ENCODE results near the gene C22orf15. TPM values are rescaled to one million over a fixed set of nuclear protein-coding genes. Genes with fewer than 3 reads are reported as not detected.

Gene C22orf15
- total and polyA plus RNA-seq, 4 donors = 3.0 to 18.7 (median 10.4) TPM

- no peak for DNase-seq
- Histone ChIP-seq H3K27ac (ENCODE audit: low read depth in 1 of 2, low read length in 1 of 2) (no peak within 1 kb of the TSS), H3K27me3 (ENCODE audit: control insufficient read depth in 3 of 3, insufficient read depth in 3 of 3, low read length in 2 of 3) (no peaks in the 10 kb centered on the region), H3K9me3 (ENCODE audit: control insufficient read depth in 4 of 4, insufficient read depth in 3 of 4, low read length in 3 of 4) (no peaks in the 10 kb centered on the region), H3K9ac (ENCODE audit: insufficient read depth in 1 of 2, low read length in 2 of 2) (no peak within 1 kb of the TSS), H3K4me1 (ENCODE audit: control insufficient read depth in 5 of 5, insufficient read depth in 5 of 5, low read length in 5 of 5) (peaks cover 0 to 16% (median 4%) of the 10 kb centered on the region in 5 donors), H3K36me3 (ENCODE audit: control insufficient read depth in 4 of 4, insufficient read depth in 4 of 4, low read length in 4 of 4) (no peaks in the 10 kb centered on the region), H3K4me3 (no peak within 1 kb of the TSS)
- TF ChIP-seq, protein P1, sequence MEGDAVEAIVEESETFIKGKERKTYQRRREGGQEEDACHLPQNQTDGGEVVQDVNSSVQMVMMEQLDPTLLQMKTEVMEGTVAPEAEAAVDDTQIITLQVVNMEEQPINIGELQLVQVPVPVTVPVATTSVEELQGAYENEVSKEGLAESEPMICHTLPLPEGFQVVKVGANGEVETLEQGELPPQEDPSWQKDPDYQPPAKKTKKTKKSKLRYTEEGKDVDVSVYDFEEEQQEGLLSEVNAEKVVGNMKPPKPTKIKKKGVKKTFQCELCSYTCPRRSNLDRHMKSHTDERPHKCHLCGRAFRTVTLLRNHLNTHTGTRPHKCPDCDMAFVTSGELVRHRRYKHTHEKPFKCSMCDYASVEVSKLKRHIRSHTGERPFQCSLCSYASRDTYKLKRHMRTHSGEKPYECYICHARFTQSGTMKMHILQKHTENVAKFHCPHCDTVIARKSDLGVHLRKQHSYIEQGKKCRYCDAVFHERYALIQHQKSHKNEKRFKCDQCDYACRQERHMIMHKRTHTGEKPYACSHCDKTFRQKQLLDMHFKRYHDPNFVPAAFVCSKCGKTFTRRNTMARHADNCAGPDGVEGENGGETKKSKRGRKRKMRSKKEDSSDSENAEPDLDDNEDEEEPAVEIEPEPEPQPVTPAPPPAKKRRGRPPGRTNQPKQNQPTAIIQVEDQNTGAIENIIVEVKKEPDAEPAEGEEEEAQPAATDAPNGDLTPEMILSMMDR (IDR thresholded peaks at IDR 0.05; ENCODE audit: control extremely low read depth, extremely low read depth) = no peak
- WGBS, 2 donors = 82 to 90% methylated on average over 14 of the region's 14 CpGs
- ATAC-seq (ENCODE audit: insufficient read depth, low FRiP score) = no peak
Measured at GRCh38 chr22:23754220-23754919, 8.4 kb upstream of the C22orf15 start, which contains the start of gene VPREB3. Gene VPREB3, minus strand, starts transcription at chr22:23754425. Its CDS starts 62 bp downstream, at chr22:23754363.

GRCh38 chr22:23754980-23755636, 7.7 kb upstream of the C22orf15 start:
- WGBS, 2 donors = 73 to 77% methylated on average over 6 of the region's 6 CpGs
- Histone ChIP-seq H3K9ac (ENCODE audit: insufficient read depth in 1 of 2, low read length in 2 of 2) (no peak overlapping the region), H3K36me3 (ENCODE audit: control insufficient read depth in 4 of 4, insufficient read depth in 4 of 4, low read length in 4 of 4) (no peaks in the 10 kb centered on the region), H3K9me3 (ENCODE audit: control insufficient read depth in 4 of 4, insufficient read depth in 3 of 4, low read length in 3 of 4) (no peaks in the 10 kb centered on the region), H3K4me3 (no peak overlapping the region), H3K4me1 (ENCODE audit: control insufficient read depth in 5 of 5, insufficient read depth in 5 of 5, low read length in 5 of 5) (peaks cover 0 to 10% (median 2%) of the 10 kb centered on the region in 5 donors), H3K27me3 (ENCODE audit: control insufficient read depth in 3 of 3, insufficient read depth in 3 of 3, low read length in 2 of 3) (no peaks in the 10 kb centered on the region), H3K27ac (ENCODE audit: low read depth in 1 of 2, low read length in 1 of 2) (no peak overlapping the region)
- no peak for ATAC-seq (ENCODE audit: insufficient read depth, low FRiP score)
- no peak for DNase-seq
- TF ChIP-seq, protein P1 (IDR thresholded peaks at IDR 0.05; ENCODE audit: control extremely low read depth, extremely low read depth) = no peak

DNA sequence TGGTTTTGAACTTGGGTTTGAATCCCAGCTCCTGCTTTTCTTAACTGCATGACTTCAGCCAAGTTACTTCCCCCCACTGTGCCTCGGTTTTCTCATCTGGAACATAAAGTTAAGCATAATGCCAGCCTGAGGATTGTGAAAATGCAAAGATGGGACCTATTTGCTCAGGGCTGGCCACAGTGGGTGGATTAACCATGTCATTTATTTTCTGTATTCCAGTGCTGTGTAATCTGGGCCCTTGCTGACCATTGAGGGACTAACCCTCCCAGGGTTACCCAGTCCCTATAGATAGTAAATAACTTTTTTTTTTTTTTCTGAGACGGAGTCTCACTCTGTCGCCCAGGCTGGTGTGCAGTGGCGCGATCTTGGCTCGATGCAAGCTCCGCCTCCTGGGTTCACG, 7.1 kb upstream of the C22orf15 start:
- Histone ChIP-seq H3K9ac (ENCODE audit: insufficient read depth in 1 of 2, low read length in 2 of 2) (no peak overlapping the region), H3K9me3 (ENCODE audit: control insufficient read depth in 4 of 4, insufficient read depth in 3 of 4, low read length in 3 of 4) (no peaks in the 10 kb centered on the region), H3K27ac (ENCODE audit: low read depth in 1 of 2, low read length in 1 of 2) (no peak overlapping the region), H3K27me3 (ENCODE audit: control insufficient read depth in 3 of 3, insufficient read depth in 3 of 3, low read length in 2 of 3) (no peaks in the 10 kb centered on the region), H3K4me3 (no peak overlapping the region), H3K36me3 (ENCODE audit: control insufficient read depth in 4 of 4, insufficient read depth in 4 of 4, low read length in 4 of 4) (no peaks in the 10 kb centered on the region), H3K4me1 (ENCODE audit: control insufficient read depth in 5 of 5, insufficient read depth in 5 of 5, low read length in 5 of 5) (peaks cover 0 to 5% (median 2%) of the 10 kb centered on the region in 5 donors)
- WGBS, 2 donors = 75 to 82% methylated on average over 8 of the region's 8 CpGs
- DNase-seq (no peak), ATAC-seq (ENCODE audit: insufficient read depth, low FRiP score) (no peak)
- TF ChIP-seq, protein P1 (IDR thresholded peaks at IDR 0.05; ENCODE audit: control extremely low read depth, extremely low read depth) = no peak

Data from lung (tissue), 12 donors.